Measurements from ENCODE around the gene DOCK3.

Gene DOCK3

GRCh38 chr3:50674349-50675178 lies at the start of gene DOCK3:
Gene DOCK3, plus strand, starts transcription at chr3:50674927. Its CDS starts 337 bp downstream, at chr3:50675264.
- no peak for DNase-seq (ENCODE audit: low spot score)

DNA sequence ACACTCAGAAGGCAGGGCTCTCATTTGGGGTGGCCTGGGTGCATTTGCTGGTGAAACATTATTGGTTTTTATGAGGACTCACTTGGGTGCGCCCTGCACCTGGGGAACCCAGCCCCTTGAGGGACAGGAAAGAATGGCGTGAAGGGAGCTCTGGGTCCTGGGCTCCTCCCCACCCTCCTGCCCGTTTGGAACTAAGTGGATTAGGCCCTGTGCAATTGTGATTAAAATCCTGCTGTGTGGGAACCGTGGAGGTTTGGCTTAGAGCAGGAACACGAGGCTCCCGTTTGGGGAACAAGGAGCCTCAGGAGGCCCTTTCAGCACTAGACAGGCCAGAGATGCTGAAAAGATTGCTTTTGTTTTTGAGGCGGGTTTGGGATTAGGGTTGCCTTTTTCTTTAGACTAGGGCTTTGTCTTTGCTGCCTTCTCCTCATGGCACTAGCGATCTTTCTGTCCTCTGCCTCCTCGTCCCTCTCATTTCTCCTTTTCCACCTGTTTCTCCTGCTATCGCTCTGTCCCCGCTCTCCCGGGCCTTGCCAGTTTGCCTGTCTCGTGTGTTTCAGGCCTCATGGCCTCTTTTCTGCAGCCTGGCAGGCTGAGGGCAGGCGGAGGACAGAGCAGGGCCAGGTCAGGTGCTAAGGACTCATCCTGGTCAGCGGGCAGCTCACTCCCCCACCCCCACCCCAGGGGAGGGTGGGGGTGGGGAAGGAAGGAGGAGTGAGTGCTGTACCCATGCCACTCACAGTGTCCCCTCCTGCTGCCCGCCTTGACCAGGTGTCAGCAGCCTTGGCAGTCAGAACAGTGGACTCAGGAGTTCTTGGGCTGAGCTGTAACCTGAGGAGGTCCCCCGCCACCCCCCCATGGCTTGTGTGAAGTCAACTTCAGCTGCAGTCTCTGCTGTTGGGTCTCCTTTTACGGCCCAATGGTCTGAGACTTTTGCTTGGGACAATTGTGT lies 49.2 kb upstream of the DOCK3 start:
- no peak for DNase-seq (ENCODE audit: low spot score)

GRCh38 chr3:50626401-50626800 lies 48.3 kb upstream of the DOCK3 start:
- DNase-seq (ENCODE audit: low spot score): no peak

GRCh38 chr3:50627407-50628051 lies 47.2 kb upstream of the DOCK3 start:
- DNase-seq (ENCODE audit: low spot score): peak; percentile 82

DNA sequence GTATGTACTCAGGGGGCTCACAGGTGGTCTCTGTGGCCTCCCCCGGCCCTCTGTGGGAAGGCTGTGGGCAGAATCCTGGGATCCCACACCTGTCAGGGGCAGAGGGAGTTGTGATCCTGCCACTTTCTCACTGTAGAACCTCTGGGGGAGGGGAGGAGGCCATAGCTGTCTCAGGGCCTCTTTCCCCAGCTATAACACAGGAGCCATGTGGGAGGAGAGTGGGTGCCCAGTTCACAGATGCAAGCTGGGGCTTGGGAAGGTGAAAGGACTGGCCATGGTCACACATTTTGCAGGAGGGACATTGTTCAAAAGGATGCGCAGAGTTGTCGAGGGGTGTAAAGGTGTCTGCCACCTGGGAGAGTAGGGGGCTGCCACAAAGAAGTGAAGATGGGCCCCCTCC lies 46.1 kb upstream of the DOCK3 start:
- DNase-seq (ENCODE audit: low spot score): no peak

DNA sequence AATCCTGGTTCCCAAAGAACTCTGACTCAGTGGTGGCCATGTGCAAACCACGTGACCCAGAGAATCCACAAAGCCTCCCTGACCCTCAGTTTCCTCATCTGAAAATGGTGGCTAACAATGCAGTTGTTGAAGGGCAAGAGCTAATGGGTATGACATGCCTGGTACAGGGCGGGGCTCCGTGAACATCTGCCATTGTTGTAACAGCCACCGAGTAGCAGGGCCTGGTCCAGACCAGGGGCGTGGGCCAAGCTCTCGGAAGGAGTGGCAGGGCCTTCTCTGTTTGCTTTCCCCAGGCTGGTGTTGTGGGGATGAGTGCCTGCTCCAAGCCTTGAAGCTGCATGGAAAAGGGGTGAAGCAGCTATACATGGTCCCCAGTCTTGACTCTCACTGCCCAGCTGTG lies 44.3 kb upstream of the DOCK3 start:
- no peak for DNase-seq (ENCODE audit: low spot score)

GRCh38 chr3:50630877-50631276 lies 43.9 kb upstream of the DOCK3 start:
- DNase-seq (ENCODE audit: low spot score): no peak

DNA sequence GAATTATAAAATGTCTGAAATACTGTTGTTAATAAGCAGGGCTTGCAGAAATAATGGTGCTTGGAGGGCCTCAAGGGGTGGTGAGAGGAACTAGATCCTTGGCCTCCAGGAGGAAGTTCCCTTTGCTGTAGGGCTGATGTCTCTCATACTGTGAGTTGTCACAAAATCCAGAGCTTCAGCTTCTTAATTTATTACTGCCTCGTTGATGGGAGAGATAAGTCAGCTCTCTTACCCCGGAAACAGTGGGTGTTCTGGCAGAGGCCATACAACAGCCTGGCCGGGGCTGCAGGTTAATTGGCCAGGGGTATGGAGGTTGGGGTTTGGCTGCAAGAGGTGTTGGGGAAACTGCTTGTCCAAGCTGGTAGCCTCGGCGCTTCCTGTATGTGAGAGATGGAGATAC lies 42.3 kb upstream of the DOCK3 start:
- DNase-seq (ENCODE audit: low spot score): no peak

GRCh38 chr3:50633230-50633790 lies 41.4 kb upstream of the DOCK3 start:
- DNase-seq (ENCODE audit: low spot score): no peak

GRCh38 chr3:50635066-50635465 lies 39.7 kb upstream of the DOCK3 start:
- no peak for DNase-seq (ENCODE audit: low spot score)

DNA sequence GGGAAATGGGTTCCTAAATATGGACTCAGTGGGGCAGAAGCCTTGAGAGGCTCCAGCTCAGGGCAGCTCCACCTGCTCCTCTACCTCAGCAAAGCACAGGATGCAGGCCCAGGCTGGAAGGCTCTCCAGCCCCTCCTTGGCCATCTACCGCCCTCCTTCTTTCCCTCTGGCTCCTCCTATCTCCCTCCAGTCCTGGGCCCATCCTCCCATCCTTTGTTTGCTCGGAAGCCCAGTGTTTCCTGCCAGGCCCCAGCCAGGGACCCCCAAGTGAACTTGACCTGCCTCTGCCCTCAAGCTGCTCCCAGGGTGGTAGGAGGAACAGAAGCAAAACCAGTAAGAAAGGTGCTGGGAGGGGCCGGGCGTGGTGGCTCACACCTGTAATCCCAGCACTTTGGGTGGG lies 37.7 kb upstream of the DOCK3 start:
- DNase-seq (ENCODE audit: low spot score): no peak

DNA sequence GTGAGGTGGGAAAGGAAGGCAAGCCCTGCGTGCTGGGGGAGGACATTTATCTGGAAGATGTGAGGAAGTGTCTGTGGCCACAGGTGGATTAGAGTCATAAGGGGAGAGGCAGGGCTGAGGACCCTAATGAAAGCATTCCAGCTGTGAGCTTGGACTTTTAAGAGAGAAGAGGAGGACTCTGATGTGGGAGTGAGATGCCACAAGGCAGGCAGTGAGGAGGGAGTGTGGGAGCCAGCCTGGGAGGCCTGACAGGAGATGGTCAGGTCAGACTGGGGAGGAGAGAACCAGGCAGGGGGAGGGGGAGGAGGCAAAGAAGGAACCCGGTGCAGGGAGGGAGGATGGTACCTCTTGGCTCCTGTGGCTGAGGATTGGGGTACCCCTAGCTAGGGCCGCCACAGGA lies 36.8 kb upstream of the DOCK3 start:
- no peak for DNase-seq (ENCODE audit: low spot score)

DNA sequence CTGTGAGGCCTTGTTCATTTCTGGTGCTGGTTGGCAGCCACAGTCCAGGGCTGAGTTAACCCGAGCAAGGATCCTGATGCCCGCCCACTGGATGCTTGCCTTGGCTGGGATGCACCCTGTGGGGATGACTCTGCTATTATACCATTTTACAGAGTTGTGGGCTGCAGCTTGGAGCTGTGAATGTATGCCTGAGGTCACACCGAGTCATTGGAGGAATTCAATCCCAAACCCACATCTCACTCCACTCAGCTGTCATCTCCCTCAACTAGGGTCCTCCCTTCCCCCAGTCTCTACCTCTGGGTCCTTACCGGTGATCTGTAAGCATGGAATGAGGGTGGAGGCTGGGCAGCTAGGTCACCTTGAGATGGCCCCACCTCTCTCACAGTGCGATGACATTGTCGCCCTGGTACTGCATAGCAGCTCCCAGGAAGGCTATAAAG lies 35.7 kb upstream of the DOCK3 start:
- DNase-seq (ENCODE audit: low spot score): no peak

DNA sequence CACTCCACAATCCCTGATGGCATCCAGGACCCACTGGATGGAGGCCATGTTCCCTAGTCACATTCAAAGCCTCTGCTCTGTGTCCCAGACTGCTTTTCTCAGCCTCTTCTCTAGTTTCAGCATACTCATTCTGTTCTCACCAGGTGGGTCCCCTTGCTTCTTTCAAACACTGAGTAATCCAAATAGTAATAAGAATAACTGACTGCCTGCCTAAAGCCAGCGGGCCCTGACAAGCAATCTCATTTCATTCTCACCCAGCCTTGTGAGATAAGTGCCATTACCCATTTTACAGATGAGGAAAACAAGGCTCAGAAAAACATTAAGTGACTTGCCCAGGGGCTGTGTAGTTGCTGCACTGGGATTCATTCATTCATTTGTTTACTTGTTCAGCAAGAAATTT lies 32.3 kb upstream of the DOCK3 start:
- no peak for DNase-seq (ENCODE audit: low spot score)

GRCh38 chr3:50644561-50644960 lies 30.2 kb upstream of the DOCK3 start:
- DNase-seq (ENCODE audit: low spot score): no peak

GRCh38 chr3:50645378-50645777 lies 29.3 kb upstream of the DOCK3 start:
- DNase-seq (ENCODE audit: low spot score): no peak

DNA sequence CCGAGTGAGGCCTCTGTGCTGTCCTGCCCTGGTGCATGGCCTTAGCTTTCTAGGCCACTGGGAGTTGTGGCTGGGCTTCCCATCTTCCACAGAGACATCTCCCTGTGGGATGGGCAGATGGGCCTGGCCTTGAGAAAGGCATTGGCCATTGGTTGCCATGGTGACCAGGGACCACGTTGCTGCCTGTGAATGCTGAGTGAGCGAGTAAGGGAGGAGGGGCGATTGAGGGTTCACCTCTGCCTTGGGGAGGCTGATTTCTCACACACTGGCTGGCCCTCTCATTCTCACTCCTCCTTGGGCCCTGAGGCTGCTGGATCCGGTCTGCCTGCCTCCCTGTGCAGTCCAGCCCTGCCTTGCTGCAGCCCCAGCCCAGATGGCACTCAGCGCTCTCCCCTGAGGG lies 26.4 kb upstream of the DOCK3 start:
- no peak for DNase-seq (ENCODE audit: low spot score)

DNA sequence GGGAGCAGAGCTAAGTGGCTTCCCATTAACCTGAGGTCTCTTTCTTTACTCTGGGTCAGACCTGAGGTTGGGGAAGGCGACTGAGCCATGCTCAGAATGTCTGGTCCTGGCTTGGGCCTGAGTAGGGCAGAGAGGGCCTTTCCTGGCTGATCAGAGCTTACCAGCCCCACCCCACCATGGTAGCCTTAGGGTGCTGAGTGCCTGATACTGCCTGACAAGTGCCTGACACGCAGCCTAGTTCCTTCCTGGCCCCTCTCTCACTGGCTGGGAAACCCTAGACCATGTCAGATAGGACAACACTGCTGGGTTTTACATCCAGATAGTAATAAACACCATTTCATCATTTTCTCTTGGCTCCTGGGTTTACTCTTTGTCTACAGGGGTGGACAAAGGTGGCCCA lies 25.8 kb upstream of the DOCK3 start:
- DNase-seq (ENCODE audit: low spot score): no peak

DNA sequence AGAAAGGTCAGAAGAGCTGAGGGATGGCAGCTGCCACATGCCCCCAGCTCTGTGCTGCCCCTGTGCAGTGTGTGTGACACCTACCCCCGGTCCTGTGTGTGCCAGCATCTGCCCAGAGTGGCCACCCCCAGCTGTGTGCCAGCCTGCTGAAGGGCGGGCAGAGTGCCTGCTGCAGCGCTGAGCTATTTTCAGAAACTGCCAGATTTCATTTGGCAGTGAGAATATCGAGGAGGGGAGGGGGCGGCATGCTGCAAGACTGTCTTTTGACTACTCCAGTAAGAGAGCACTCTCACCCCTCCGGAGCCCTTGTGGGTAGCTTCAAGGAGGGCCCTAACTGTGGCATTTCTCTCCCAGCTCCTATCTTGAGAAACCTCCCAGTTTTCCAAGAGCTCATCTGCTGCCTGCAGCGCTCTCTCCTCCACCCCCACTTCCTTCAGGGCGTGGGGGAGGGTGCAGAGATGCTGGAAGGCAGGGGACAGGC lies 25.2 kb upstream of the DOCK3 start:
- peak; percentile 49 for DNase-seq (ENCODE audit: low spot score)

DNA sequence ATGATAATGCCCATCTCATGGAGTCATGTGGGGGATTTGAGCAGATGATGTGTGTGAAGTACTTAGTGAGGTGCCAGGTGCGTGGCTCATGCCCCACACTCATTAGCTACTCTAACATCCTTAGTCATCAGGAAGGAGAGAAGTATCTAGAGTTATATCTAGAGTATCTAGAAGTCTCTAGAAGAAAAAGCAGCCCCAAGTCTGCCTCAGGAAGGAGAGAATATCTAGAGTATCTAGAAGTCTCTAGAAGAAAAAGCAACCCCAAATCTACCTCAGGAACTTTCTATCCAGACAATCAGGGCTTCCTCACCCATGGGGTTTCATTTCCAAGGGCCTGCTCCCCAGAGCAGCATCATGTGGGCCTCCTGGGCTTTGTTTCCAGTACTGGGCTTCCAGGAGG lies 24.7 kb upstream of the DOCK3 start:
- no peak for DNase-seq (ENCODE audit: low spot score)

DNA sequence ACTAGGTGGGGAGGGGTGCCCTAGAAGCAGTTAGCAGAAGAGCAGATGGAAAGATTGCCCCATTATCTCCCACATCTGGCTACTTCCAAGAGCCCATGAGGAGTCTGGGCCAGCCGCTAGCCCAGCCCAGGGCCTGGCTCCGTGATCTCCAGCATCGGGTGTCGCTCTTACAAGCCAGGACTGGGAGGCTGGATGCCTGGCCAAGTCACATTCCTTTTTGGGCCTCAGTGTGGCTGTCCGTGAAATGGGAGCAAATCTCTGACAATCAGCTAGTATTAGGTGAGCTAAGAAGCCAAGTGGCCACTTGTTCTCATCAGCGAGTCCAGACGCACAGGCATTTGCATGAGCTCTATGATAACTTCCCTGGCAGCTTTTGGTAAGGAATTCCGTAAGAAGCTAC lies 23.3 kb upstream of the DOCK3 start:
- no peak for DNase-seq (ENCODE audit: low spot score)

- DNase-seq (ENCODE audit: low spot score): no peak
Observed at GRCh38 chr3:50651920-50652529, 22.7 kb upstream of the DOCK3 start.
